ENCODE measurements around the gene FEM1C. TPM values are rescaled to one million over a fixed set of nuclear protein-coding genes. Genes with fewer than 3 reads are reported as not detected.

FEM1C gene
- total and polyA plus RNA-seq, 10 of the 15 experiments (the other 5 are each of a cell fraction or from before 2014, with no cell fraction given), result 1.9 to 15.6 (median 8.0) TPM

DNA sequence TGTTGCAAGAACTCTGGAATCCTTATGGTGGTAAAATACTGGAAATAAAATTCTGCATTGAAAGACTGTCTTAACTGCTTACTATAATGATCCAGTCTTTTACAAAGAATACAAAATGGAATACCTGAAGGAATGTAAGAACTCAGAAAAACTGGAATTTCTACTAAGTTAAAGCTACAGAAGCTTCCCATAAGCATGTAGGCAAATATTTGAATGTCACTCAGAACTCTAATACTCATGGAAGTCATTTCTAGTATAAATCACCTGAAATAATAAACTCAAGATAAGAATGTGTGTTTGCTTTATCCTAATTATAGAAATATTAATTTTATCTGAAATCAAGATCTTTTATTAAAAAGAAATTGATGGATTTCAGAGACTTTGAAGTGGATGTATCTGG is 54.8 kb downstream of the FEM1C start:
- ATAC-seq (no peak), DNase-seq (ENCODE audit: low read depth, low spot score) (no peak), FAIRE-seq (no peak)
- H3K36me3 ChIP-seq (ENCODE audit: control insufficient read depth in 2 of 2, insufficient read depth in 2 of 2, low read length in 1 of 2), result no peaks in the 10 kb centered on the region
- POLR2A ChIA-PET, result no interaction called here
- H3K27ac ChIP-seq (ENCODE audit: control insufficient read depth, insufficient read depth), result no peak overlapping the region
- H3K9ac ChIP-seq (ENCODE audit: control insufficient read depth, insufficient read depth, low read length), result no peak overlapping the region
- RAD21 ChIA-PET (ENCODE audit: unreplicated experiment), result no interaction called here
- H3K9me3 ChIP-seq (replicated peaks; ENCODE audit: control insufficient read depth, insufficient read depth, low read length), result no peaks in the 10 kb centered on the region
- no peak overlapping the region for H2AFZ ChIP-seq (ENCODE audit: control insufficient read depth, low read depth, low read length)
- CTCF ChIA-PET, result no interaction called here
- H3K27me3 ChIP-seq (replicated peaks in 1 of 2; ENCODE audit: control insufficient read depth in 2 of 2, insufficient read depth in 2 of 2, low read length in 1 of 2), result no peaks in the 10 kb centered on the region
- H3K79me2 ChIP-seq (ENCODE audit: control insufficient read depth, insufficient read depth, low read length), result no peaks in the 10 kb centered on the region
- intact Hi-C loops (cut with micrococcal nuclease; ENCODE audit: unreplicated experiment) (no loop called here), in situ Hi-C loops (cut with MboI) (no loop called here)
- peaks cover 13% of the 10 kb centered on the region; the same call in 1 of the 2 replicates for H3K4me1 ChIP-seq (ENCODE audit: control insufficient read depth, insufficient read depth, low read length)
- no peak overlapping the region for H3K4me2 ChIP-seq (ENCODE audit: control insufficient read depth, insufficient read depth)
- SMC1A ChIA-PET (ENCODE audit: uncharacterized antibody, unreplicated experiment), result interaction anchor here (0.6 kb wide), 1 partner anchor 321 kb away, joined by 3 read pairs; no protein-coding TSS in a partner anchor
- H3K4me3 ChIP-seq, result no peak overlapping the region
- H4K20me1 ChIP-seq (ENCODE audit: control insufficient read depth, insufficient read depth), result no peaks in the 10 kb centered on the region
- TF ChIP-seq GABPA (IDR thresholded peaks at IDR 0.05; ENCODE audit: low read depth) (no peak), RAD51 (IDR thresholded peaks at IDR 0.05) (no peak), ZBTB11 (CRISPR knock-in tag; IDR thresholded peaks at IDR 0.05) (no peak), MTA3 (IDR thresholded peaks at IDR 0.05; ENCODE audit: borderline replicate concordance, low read length) (no peak)
- no TSS peak for BruUV-seq (replicated peaks)

GRCh38 chr5:115487756-115488155 is 56.8 kb downstream of the FEM1C start:
- ChIA-PET POLR2A (interaction anchor here (1.0 kb wide), 1 partner anchor 15 kb away, joined by 3 read pairs; no protein-coding TSS in a partner anchor), SMC1A (ENCODE audit: uncharacterized antibody, unreplicated experiment) (interaction anchor here (0.8 to 2.3 kb wide), 8 partner anchors 9 to 179 kb away, joined by 3 to 8 read pairs (median 4); no protein-coding TSS in a partner anchor), CTCF (interaction anchor here (1.0 kb wide), 1 partner anchor 10 kb away, joined by 4 read pairs; no protein-coding TSS in a partner anchor), RAD21 (ENCODE audit: unreplicated experiment) (interaction anchor here (0.8 to 1.0 kb wide), 2 partner anchors 10 to 47 kb away, joined by 3 read pairs; no protein-coding TSS in a partner anchor)
- no TSS peak for BruUV-seq (replicated peaks)
- no peaks in the 10 kb centered on the region for H3K79me2 ChIP-seq (ENCODE audit: control insufficient read depth, insufficient read depth, low read length)
- ATAC-seq (peak; percentile 79), DNase-seq (ENCODE audit: low read depth, low spot score) (no peak), FAIRE-seq (peak; percentile 27)
- peak overlapping the region; percentile 0; the same call in 1 of the 2 replicates for H2AFZ ChIP-seq (ENCODE audit: control insufficient read depth, low read depth, low read length)
- no peak overlapping the region for H3K4me3 ChIP-seq
- in situ Hi-C loops (cut with MboI) (no loop called here), intact Hi-C loops (cut with micrococcal nuclease; ENCODE audit: unreplicated experiment) (loop anchor here (2.0 kb wide), 1 partner anchor 57 kb away; the partner anchor contains the start of gene FEM1C)
- H3K27ac ChIP-seq (ENCODE audit: control insufficient read depth, insufficient read depth), result no peak overlapping the region
- no peaks in the 10 kb centered on the region for H3K9me3 ChIP-seq (replicated peaks; ENCODE audit: control insufficient read depth, insufficient read depth, low read length)
- no peak overlapping the region for H3K4me2 ChIP-seq (ENCODE audit: control insufficient read depth, insufficient read depth)
- H3K36me3 ChIP-seq (ENCODE audit: control insufficient read depth in 2 of 2, insufficient read depth in 2 of 2, low read length in 1 of 2), result no peaks in the 10 kb centered on the region
- H3K4me1 ChIP-seq (ENCODE audit: control insufficient read depth, insufficient read depth, low read length), result peaks cover 11% of the 10 kb centered on the region
- H3K9ac ChIP-seq (ENCODE audit: control insufficient read depth, insufficient read depth, low read length), result no peak overlapping the region
- no peaks in the 10 kb centered on the region for H4K20me1 ChIP-seq (ENCODE audit: control insufficient read depth, insufficient read depth)
- H3K27me3 ChIP-seq (replicated peaks in 1 of 2; ENCODE audit: control insufficient read depth in 2 of 2, insufficient read depth in 2 of 2, low read length in 1 of 2), result no peaks in the 10 kb centered on the region
- TF ChIP-seq CHD1 (IDR thresholded peaks at IDR 0.05; ENCODE audit: low read depth, low read length), result no peak
- TF ChIP-seq E2F4 (IDR thresholded peaks at IDR 0.05; ENCODE audit: low read depth, low read length), result no peak
- no peak for TF ChIP-seq BMI1 (IDR thresholded peaks at IDR 0.05; ENCODE audit: borderline replicate concordance)
- TF ChIP-seq, protein P1, sequence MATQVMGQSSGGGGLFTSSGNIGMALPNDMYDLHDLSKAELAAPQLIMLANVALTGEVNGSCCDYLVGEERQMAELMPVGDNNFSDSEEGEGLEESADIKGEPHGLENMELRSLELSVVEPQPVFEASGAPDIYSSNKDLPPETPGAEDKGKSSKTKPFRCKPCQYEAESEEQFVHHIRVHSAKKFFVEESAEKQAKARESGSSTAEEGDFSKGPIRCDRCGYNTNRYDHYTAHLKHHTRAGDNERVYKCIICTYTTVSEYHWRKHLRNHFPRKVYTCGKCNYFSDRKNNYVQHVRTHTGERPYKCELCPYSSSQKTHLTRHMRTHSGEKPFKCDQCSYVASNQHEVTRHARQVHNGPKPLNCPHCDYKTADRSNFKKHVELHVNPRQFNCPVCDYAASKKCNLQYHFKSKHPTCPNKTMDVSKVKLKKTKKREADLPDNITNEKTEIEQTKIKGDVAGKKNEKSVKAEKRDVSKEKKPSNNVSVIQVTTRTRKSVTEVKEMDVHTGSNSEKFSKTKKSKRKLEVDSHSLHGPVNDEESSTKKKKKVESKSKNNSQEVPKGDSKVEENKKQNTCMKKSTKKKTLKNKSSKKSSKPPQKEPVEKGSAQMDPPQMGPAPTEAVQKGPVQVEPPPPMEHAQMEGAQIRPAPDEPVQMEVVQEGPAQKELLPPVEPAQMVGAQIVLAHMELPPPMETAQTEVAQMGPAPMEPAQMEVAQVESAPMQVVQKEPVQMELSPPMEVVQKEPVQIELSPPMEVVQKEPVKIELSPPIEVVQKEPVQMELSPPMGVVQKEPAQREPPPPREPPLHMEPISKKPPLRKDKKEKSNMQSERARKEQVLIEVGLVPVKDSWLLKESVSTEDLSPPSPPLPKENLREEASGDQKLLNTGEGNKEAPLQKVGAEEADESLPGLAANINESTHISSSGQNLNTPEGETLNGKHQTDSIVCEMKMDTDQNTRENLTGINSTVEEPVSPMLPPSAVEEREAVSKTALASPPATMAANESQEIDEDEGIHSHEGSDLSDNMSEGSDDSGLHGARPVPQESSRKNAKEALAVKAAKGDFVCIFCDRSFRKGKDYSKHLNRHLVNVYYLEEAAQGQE (IDR thresholded peaks at IDR 0.05; ENCODE audit: low read depth, low read length), result no peak
- no peak for TF ChIP-seq RBBP5 (conservative IDR thresholded peaks at IDR 0.05)
- no peak for TF ChIP-seq ASH2L (IDR thresholded peaks at IDR 0.05; ENCODE audit: borderline replicate concordance, low read depth)
- no peak for TF ChIP-seq ZNF24 (IDR thresholded peaks at IDR 0.05)

All from GM12878 (cell line).